BJ (cell line): Measurements from ENCODE around the gene TFAP2A. TPM values are rescaled to one million over a fixed set of nuclear protein-coding genes. Genes with fewer than 3 reads are reported as not detected.

Experiments
- CTCF ChIA-PET: fragments of 350-600 bp; formaldehyde crosslinking; extraction: SDS; loops from one replicate; lab custom pipeline; 2021; ENCODE audit warnings: antibody characterized with exemption, inconsistent platforms; lab: Yijun Ruan, JAX
- POLR2A ChIA-PET: fragments of 300-600 bp; sonication (Branson Sonifier 250); formaldehyde crosslinking; extraction: SDS; loops from one replicate; lab custom pipeline; 2021; ENCODE audit warnings: antibody characterized with exemption; lab: Charles Lee
- DNase-seq: peaks from one replicate; pipeline ENCODE4 v3.0.0-alpha.2; 2011; ENCODE audit warnings: low read depth
- H3K27me3 ChIP-seq: 2 replicates; pipeline ENCODE4 v1.6.0; 2011; ENCODE audit warnings: low read length; ENCODE audit not compliant: control insufficient read depth, insufficient read depth
- H3K36me3 ChIP-seq: 2 replicates; pipeline ENCODE4 v1.5.1; 2011; ENCODE audit warnings: low read length; ENCODE audit not compliant: control insufficient read depth, insufficient read depth
- H3K4me3 ChIP-seq: 2 replicates; pipeline ENCODE4 v1.5.1; 2011; ENCODE audit warnings: low read depth, mild to moderate bottlenecking, control low read depth, low read length
- CTCF ChIP-seq: IDR thresholded peaks from 2 replicates; pipeline ENCODE4 v1.5.1; 2011; ENCODE audit warnings: low read depth, mild to moderate bottlenecking, control low read depth, inconsistent platforms, low read length, moderate library complexity; ENCODE audit not compliant: insufficient read depth
- polyA plus RNA-seq: library from polyadenylated mRNA; depleted of rRNA; stranded (reverse); fragments of >200 nt; gene quantifications from 2 replicates; pipeline ENCODE4 v1.2.3, GENCODE V29; 2011

The TFAP2A gene
- polyA plus RNA-seq, 1 experiment: 14.0 TPM

GRCh38 chr6:10460096-10460495, 45.2 kb upstream of the TFAP2A start:
- CTCF ChIA-PET: interaction anchor here (1.2 to 1.3 kb wide), 2 partner anchors 19 to 26 kb away, joined by 3 to 4 read pairs; no protein-coding TSS in a partner anchor
- TF ChIP-seq CTCF: no peak
- Histone ChIP-seq H3K27me3 (no peaks in the 10 kb centered on the region), H3K36me3 (no peaks in the 10 kb centered on the region), H3K4me3 (no peak overlapping the region)
- POLR2A ChIA-PET: no interaction called here
- DNase-seq: no peak

- H3K27me3 ChIP-seq: no peaks in the 10 kb centered on the region
- POLR2A ChIA-PET: no interaction called here
- CTCF ChIA-PET: no interaction called here
- H3K4me3 ChIP-seq: no peak overlapping the region
- H3K36me3 ChIP-seq: no peaks in the 10 kb centered on the region
- DNase-seq: no peak
- no peak for TF ChIP-seq CTCF
Measured at GRCh38 chr6:10458287-10458686, 43.4 kb upstream of the TFAP2A start.

- H3K27me3 ChIP-seq: no peaks in the 10 kb centered on the region
- POLR2A ChIA-PET: no interaction called here
- no peak overlapping the region for H3K4me3 ChIP-seq
- DNase-seq: no peak
- TF ChIP-seq CTCF: no peak
- CTCF ChIA-PET: interaction anchor here (1.0 to 1.3 kb wide), 2 partner anchors 12 to 19 kb away, joined by 4 to 7 read pairs; no protein-coding TSS in a partner anchor
- no peaks in the 10 kb centered on the region for H3K36me3 ChIP-seq
Measured at GRCh38 chr6:10453596-10453995, 38.7 kb upstream of the TFAP2A start.

GRCh38 chr6:10451828-10452509, 37.1 kb upstream of the TFAP2A start:
- Histone ChIP-seq H3K4me3 (no peak overlapping the region), H3K27me3 (no peaks in the 10 kb centered on the region), H3K36me3 (no peaks in the 10 kb centered on the region)
- no peak for DNase-seq
- TF ChIP-seq CTCF: no peak
- ChIA-PET POLR2A (no interaction called here), CTCF (interaction anchor here (1.7 kb wide), 1 partner anchor 13 kb away, joined by 4 read pairs; no protein-coding TSS in a partner anchor)

GRCh38 chr6:10451394-10451793, 36.5 kb upstream of the TFAP2A start:
- no peak for DNase-seq
- Histone ChIP-seq H3K4me3 (no peak overlapping the region), H3K36me3 (no peaks in the 10 kb centered on the region), H3K27me3 (no peaks in the 10 kb centered on the region)
- ChIA-PET POLR2A (no interaction called here), CTCF (interaction anchor here (1.5 to 1.7 kb wide), 2 partner anchors 10 to 14 kb away, joined by 4 read pairs; no protein-coding TSS in a partner anchor)
- TF ChIP-seq CTCF: no peak
